Suprapubic skin (tissue), 4 donors: ENCODE results near the gene SEMA4C. TPM values are rescaled to one million over a fixed set of nuclear protein-coding genes. Genes with fewer than 3 reads are reported as not detected.

Experiments used
- DNase-seq, 2 donors: peaks; one replicate each; pipeline ENCODE4 v3.0.0-alpha.2; 2019; ENCODE audit warnings: low spot score in 2 of 2
- H3K27ac ChIP-seq: fragments of 200-600 bp; sonication (generic); one replicate; pipeline ENCODE4 v1.5.1; 2019
- H3K27me3 ChIP-seq: fragments of 200-600 bp; sonication (generic); one replicate; pipeline ENCODE4 v1.5.1; 2019
- H3K36me3 ChIP-seq: fragments of 200-600 bp; sonication (generic); one replicate; pipeline ENCODE4 v1.5.1; 2019
- H3K4me1 ChIP-seq: fragments of 200-600 bp; sonication (generic); one replicate; pipeline ENCODE4 v1.5.1; 2019
- H3K4me3 ChIP-seq: fragments of 200-600 bp; sonication (generic); one replicate; pipeline ENCODE4 v1.5.1; 2019; ENCODE audit warnings: mild to moderate bottlenecking
- H3K9me3 ChIP-seq: fragments of 200-600 bp; sonication (generic); one replicate; pipeline ENCODE4 v1.5.1; 2019
- CTCF ChIP-seq, 2 donors: fragments of 200-600 bp in 1 of 2; fragments of 450-650 bp in 1 of 2; sonication (generic) in 1 of 2; IDR thresholded peaks; one replicate each; pipeline ENCODE4 v1.5.1; 2016 to 2019; ENCODE audit warnings: antibody characterized with exemption in 2 of 2, mild to moderate bottlenecking in 1 of 2, moderate library complexity in 1 of 2
- EP300 ChIP-seq: sonication (generic); formaldehyde crosslinking; IDR thresholded peaks from one replicate; pipeline ENCODE4 v1.6.1; 2017; ENCODE audit warnings: antibody characterized with exemption
- POLR2A ChIP-seq, 2 donors: fragments of 450-650 bp; IDR thresholded peaks; one replicate each; pipeline ENCODE4 v1.6.1; 2017; ENCODE audit warnings: antibody characterized with exemption in 2 of 2, mild to moderate bottlenecking in 2 of 2, moderate library complexity in 2 of 2
- POLR2AphosphoS5 ChIP-seq, 3 donors: sonication (generic); formaldehyde crosslinking; IDR thresholded peaks; one replicate each; pipeline ENCODE4 v1.6.1; 2017; ENCODE audit warnings: antibody characterized with exemption in 3 of 3
- WGBS: methylation state at CpG from one replicate; pipeline ENCODE4 v1.1.5; 2018; 5-methylcytosine and 5-hydroxymethylcytosine counted together
- total RNA-seq, 4 donors: library from RNA; depleted of rRNA; stranded (reverse); fragments of >200 nt; gene quantifications; one replicate each; pipeline ENCODE4 v1.1.0, GENCODE V29; 2016

The SEMA4C gene
- total RNA-seq, 4 donors from 2014 or later: 15.7 to 28.2 (median 23.5) TPM

- no peaks in the 10 kb centered on the region for H3K27me3 ChIP-seq
- H3K4me1 ChIP-seq: peaks cover 48% of the 10 kb centered on the region
- no peaks in the 10 kb centered on the region for H3K9me3 ChIP-seq
- no peak for DNase-seq
- no peaks in the 10 kb centered on the region for H3K36me3 ChIP-seq
- WGBS: 64% methylated on average over 14 of the region's 14 CpGs
- H3K27ac ChIP-seq: peak overlapping the region; percentile 34
- H3K4me3 ChIP-seq: no peak overlapping the region
- no peak for TF ChIP-seq CTCF (IDR thresholded peaks at IDR 0.05)
- no peak for TF ChIP-seq POLR2A (IDR thresholded peaks at IDR 0.05)
- no peak for TF ChIP-seq EP300
- no peak for TF ChIP-seq POLR2AphosphoS5 (IDR thresholded peaks at IDR 0.05)
Observed at GRCh38 chr2:96875498-96876268, 5.8 kb upstream of the SEMA4C start.

- H3K4me1 ChIP-seq: peaks cover 56% of the 10 kb centered on the region
- 36% methylated on average over 18 of the region's 18 CpGs for WGBS
Observed at GRCh38 chr2:96874198-96874831, 4.4 kb upstream of the SEMA4C start.

GRCh38 chr2:96873651-96874096 is 3.8 kb upstream of the SEMA4C start:
- Histone ChIP-seq H3K27me3 (no peaks in the 10 kb centered on the region), H3K27ac (no peak overlapping the region), H3K4me3 (no peak overlapping the region), H3K9me3 (no peaks in the 10 kb centered on the region), H3K4me1 (peaks cover 56% of the 10 kb centered on the region), H3K36me3 (no peaks in the 10 kb centered on the region)
- TF ChIP-seq POLR2AphosphoS5 (IDR thresholded peaks at IDR 0.05) (no peak), POLR2A (IDR thresholded peaks at IDR 0.05) (no peak), EP300 (no peak), CTCF (IDR thresholded peaks at IDR 0.05) (no peak)
- DNase-seq: no peak
- WGBS: 46% methylated on average over 8 of the region's 8 CpGs

More at GRCh38 chr2:96874198-96874831, 4.4 kb upstream of the SEMA4C start:
- no peak overlapping the region for H3K4me3 ChIP-seq
- no peaks in the 10 kb centered on the region for H3K27me3 ChIP-seq
- TF ChIP-seq EP300 (no peak), POLR2A (IDR thresholded peaks at IDR 0.05) (no peak)
- H3K9me3 ChIP-seq: no peaks in the 10 kb centered on the region
- H3K27ac ChIP-seq: no peak overlapping the region
- no peaks in the 10 kb centered on the region for H3K36me3 ChIP-seq
- no peak for DNase-seq

GRCh38 chr2:96872591-96873349 is 2.9 kb upstream of the SEMA4C start:
- TF ChIP-seq POLR2AphosphoS5 (IDR thresholded peaks at IDR 0.05) (no peak), POLR2A (IDR thresholded peaks at IDR 0.05) (no peak), EP300 (no peak), CTCF (IDR thresholded peaks at IDR 0.05) (no peak)
- Histone ChIP-seq H3K36me3 (no peaks in the 10 kb centered on the region), H3K27me3 (no peaks in the 10 kb centered on the region), H3K4me1 (peaks cover 58% of the 10 kb centered on the region), H3K9me3 (no peaks in the 10 kb centered on the region), H3K27ac (no peak overlapping the region), H3K4me3 (no peak overlapping the region)
- DNase-seq: no peak
- 70% methylated on average over 14 of the region's 14 CpGs for WGBS

GRCh38 chr2:96870626-96871255 is 861 bp upstream of the SEMA4C start:
- H3K36me3 ChIP-seq: peaks cover 7% of the 10 kb centered on the region
- H3K27me3 ChIP-seq: no peaks in the 10 kb centered on the region
- H3K4me1 ChIP-seq: peaks cover 74% of the 10 kb centered on the region
- WGBS: 4% methylated on average over 11 of the region's 13 CpGs
- TF ChIP-seq CTCF (IDR thresholded peaks at IDR 0.05) (no peak), POLR2A (IDR thresholded peaks at IDR 0.05) (no peak), EP300 (no peak), POLR2AphosphoS5 (IDR thresholded peaks at IDR 0.05) (no peak)
- no peaks in the 10 kb centered on the region for H3K9me3 ChIP-seq
- H3K27ac ChIP-seq: peak overlapping the region; percentile 98
- peak overlapping the region; percentile 99 for H3K4me3 ChIP-seq
- DNase-seq: peak in 1 of 2 donors; percentile 80
